HEK293 (cell line): ENCODE results near the gene ZNF410.

ENCODE experiments used
- CTCF ChIA-PET: fragments of 350-600 bp; formaldehyde crosslinking; extraction: SDS; loops from one replicate; lab custom pipeline; 2021; ENCODE audit warnings: antibody characterized with exemption; lab: Yijun Ruan, JAX
- POLR2A ChIA-PET: fragments of 300-600 bp; formaldehyde crosslinking; extraction: SDS; loops from one replicate; lab custom pipeline; 2020; ENCODE audit warnings: antibody characterized with exemption, inconsistent platforms; lab: Yijun Ruan, JAX
- H3K27ac ChIP-seq: fragments of 200-500 bp; sonication (Bioruptor generic); 2 replicates; pipeline ENCODE4 v1.5.1; 2014; ENCODE audit warnings: low read depth, low read length, control low read depth, inconsistent platforms; ENCODE audit errors: extremely low read depth
- H3K36me3 ChIP-seq, 2 experiments: fragments of 200-500 bp in 1 of 2; sonication (Bioruptor generic) in 1 of 2; 1 replicate in 1 of 2; 2 replicates in 1 of 2; pipeline ENCODE4 v1.5.1; 2014 to 2017; ENCODE audit warnings: inconsistent platforms in 2 of 2, low read length in 2 of 2; ENCODE audit not compliant: control insufficient read depth in 2 of 2, insufficient read depth in 1 of 2
- H3K4me1 ChIP-seq: fragments of 200-500 bp; sonication (Bioruptor generic); 2 replicates; pipeline ENCODE4 v1.5.1; 2014; ENCODE audit warnings: mild to moderate bottlenecking, low read length, inconsistent platforms; ENCODE audit not compliant: control insufficient read depth, insufficient read depth
- H3K4me3 ChIP-seq: 2 replicates; pipeline ENCODE4 v1.5.1; 2011; ENCODE audit warnings: low read depth, mild to moderate bottlenecking, control low read depth, low read length, moderate library complexity
- H3K9me3 ChIP-seq: fragments of 200-500 bp; sonication (Bioruptor generic); 2 replicates; pipeline ENCODE4 v1.5.1; 2014; ENCODE audit warnings: low read depth, low read length, inconsistent platforms; ENCODE audit not compliant: control insufficient read depth, insufficient read depth
- HOXA7 ChIP-seq: sonication (generic); formaldehyde crosslinking; IDR thresholded peaks from 2 replicates; pipeline ENCODE4 v1.8.1; 2022; ENCODE audit warnings: missing genetic modification reagents, borderline replicate concordance
- HOXD13 ChIP-seq: sonication (generic); formaldehyde crosslinking; IDR thresholded peaks from 2 replicates; pipeline ENCODE4 v1.8.0; 2022; ENCODE audit warnings: missing genetic modification reagents, borderline replicate concordance
- KLF9 ChIP-seq: fragments of 450-650 bp; formaldehyde crosslinking; IDR thresholded peaks from 2 replicates; pipeline ENCODE4 v1.5.1; 2016; ENCODE audit warnings: missing biosample characterization, missing genetic modification characterization, low read depth
- SCRT2 ChIP-seq: fragments of 450-650 bp; formaldehyde crosslinking; IDR thresholded peaks from 2 replicates; pipeline ENCODE4 v1.5.1; 2016; ENCODE audit warnings: missing biosample characterization, missing genetic modification characterization
- YY2 ChIP-seq: fragments of 450-650 bp; formaldehyde crosslinking; IDR thresholded peaks from 2 replicates; pipeline ENCODE4 v1.5.1; 2016; ENCODE audit warnings: missing biosample characterization, missing genetic modification characterization
- ZBTB48 ChIP-seq: fragments of 450-650 bp; formaldehyde crosslinking; IDR thresholded peaks from 2 replicates; pipeline ENCODE4 v1.5.1; 2016; ENCODE audit warnings: missing biosample characterization, missing genetic modification characterization
- ZFP3 ChIP-seq: fragments of 450-650 bp; formaldehyde crosslinking; IDR thresholded peaks from 2 replicates; pipeline ENCODE4 v1.5.1; 2016; ENCODE audit warnings: low read depth, missing biosample characterization, missing genetic modification characterization
- ZNF133 ChIP-seq: fragments of 450-650 bp; formaldehyde crosslinking; IDR thresholded peaks from 2 replicates; pipeline ENCODE4 v1.5.1; 2016; ENCODE audit warnings: missing biosample characterization, missing genetic modification characterization
- ZNF266 ChIP-seq: fragments of 450-650 bp; formaldehyde crosslinking; IDR thresholded peaks from 2 replicates; pipeline ENCODE4 v1.5.1; 2016; ENCODE audit warnings: missing biosample characterization, missing genetic modification characterization, low read depth
- ZNF274 ChIP-seq, 2 experiments: fragments of 200-500 bp in 1 of 2; fragments of 450-650 bp in 1 of 2; sonication (Bioruptor generic) in 1 of 2; formaldehyde crosslinking in 1 of 2; IDR thresholded peaks; 2 replicates each; pipeline versions ENCODE4 v1.5.1 to v1.6.1; 2014 to 2016; ENCODE audit warnings: borderline replicate concordance in 1 of 2, inconsistent platforms in 1 of 2, low read length in 1 of 2, missing biosample characterization in 1 of 2, missing genetic modification characterization in 1 of 2
- ZNF366 ChIP-seq: fragments of 450-650 bp; formaldehyde crosslinking; conservative IDR thresholded peaks from 2 replicates; pipeline ENCODE4 v1.5.1; 2016; ENCODE audit warnings: missing biosample characterization, missing genetic modification characterization
- ZNF398 ChIP-seq: fragments of 450-650 bp; formaldehyde crosslinking; IDR thresholded peaks from 2 replicates; pipeline ENCODE4 v1.5.1; 2017; ENCODE audit warnings: missing biosample characterization, missing genetic modification characterization
- ZNF530 ChIP-seq: fragments of 450-650 bp; formaldehyde crosslinking; IDR thresholded peaks from 2 replicates; pipeline ENCODE4 v1.5.1; 2016; ENCODE audit warnings: low read depth, missing biosample characterization, missing genetic modification characterization
- ZNF548 ChIP-seq: fragments of 450-650 bp; formaldehyde crosslinking; IDR thresholded peaks from 2 replicates; pipeline ENCODE4 v1.5.1; 2016; ENCODE audit warnings: missing biosample characterization, missing genetic modification characterization
- ZNF555 ChIP-seq: fragments of 450-650 bp; formaldehyde crosslinking; conservative IDR thresholded peaks from 2 replicates; pipeline ENCODE4 v1.5.1; 2017; ENCODE audit warnings: missing biosample characterization, mild to moderate bottlenecking, missing genetic modification characterization, inconsistent platforms
- ZNF580 ChIP-seq: fragments of 450-650 bp; formaldehyde crosslinking; IDR thresholded peaks from 2 replicates; pipeline ENCODE4 v1.5.1; 2016; ENCODE audit warnings: missing biosample characterization, missing genetic modification characterization
- ZNF585B ChIP-seq: fragments of 450-650 bp; formaldehyde crosslinking; IDR thresholded peaks from 2 replicates; pipeline ENCODE4 v1.5.1; 2016; ENCODE audit warnings: missing biosample characterization, missing genetic modification characterization
- ZNF629 ChIP-seq: fragments of 450-650 bp; formaldehyde crosslinking; IDR thresholded peaks from 2 replicates; pipeline ENCODE4 v1.5.1; 2017; ENCODE audit warnings: missing biosample characterization, missing genetic modification characterization
- ZNF658 ChIP-seq: fragments of 450-650 bp; formaldehyde crosslinking; IDR thresholded peaks from 2 replicates; pipeline ENCODE4; 2016; ENCODE audit warnings: missing biosample characterization, missing genetic modification characterization
- ZNF664 ChIP-seq: fragments of 450-650 bp; formaldehyde crosslinking; IDR thresholded peaks from 2 replicates; pipeline ENCODE4 v1.5.1; 2016; ENCODE audit warnings: missing biosample characterization, missing genetic modification characterization
- ZNF707 ChIP-seq: fragments of 450-650 bp; formaldehyde crosslinking; IDR thresholded peaks from 2 replicates; pipeline ENCODE4 v1.5.1; 2016; ENCODE audit warnings: missing biosample characterization, missing genetic modification characterization
- ZNF76 ChIP-seq: fragments of 450-650 bp; formaldehyde crosslinking; IDR thresholded peaks from 2 replicates; pipeline ENCODE4; 2016; ENCODE audit warnings: low read depth, missing biosample characterization, missing genetic modification characterization, borderline replicate concordance
- ZNF843 ChIP-seq: fragments of 450-650 bp; formaldehyde crosslinking; IDR thresholded peaks from 2 replicates; pipeline ENCODE4 v1.5.1; 2016; ENCODE audit warnings: missing biosample characterization, missing genetic modification characterization
- ZSCAN4 ChIP-seq: fragments of 450-650 bp; formaldehyde crosslinking; IDR thresholded peaks from 2 replicates; pipeline ENCODE4 v1.5.1; 2017; ENCODE audit warnings: missing biosample characterization, missing genetic modification characterization

ZNF410 gene

GRCh38 chr14:73935666-73936065 lies 49.0 kb downstream of the ZNF410 start:
- ChIA-PET CTCF (interaction anchor here (0.6 to 1.0 kb wide), 6 partner anchors 16 to 336 kb away, joined by 3 to 4 read pairs (median 3); no protein-coding TSS in a partner anchor), POLR2A (interaction anchor here (0.6 kb wide), 1 partner anchor 74 kb away, joined by 6 read pairs; no protein-coding TSS in a partner anchor)
- H3K36me3 ChIP-seq, result peaks cover 22 to 67% of the 10 kb centered on the region in 2 experiments

GRCh38 chr14:73936548-73936947 lies 49.9 kb downstream of the ZNF410 start:
- ChIA-PET POLR2A (no interaction called here), CTCF (interaction anchor here (0.8 to 1.0 kb wide), 2 partner anchors 21 to 111 kb away, joined by 3 to 4 read pairs; no protein-coding TSS in a partner anchor)
- no peaks in the 10 kb centered on the region for H3K4me1 ChIP-seq
- peaks cover 17 to 60% of the 10 kb centered on the region in 2 experiments for H3K36me3 ChIP-seq
- no peaks in the 10 kb centered on the region for H3K9me3 ChIP-seq
- H3K4me3 ChIP-seq, result no peak overlapping the region
- no peak overlapping the region for H3K27ac ChIP-seq
- TF ChIP-seq ZNF658 (tag by site-specific recombination) (no peak), ZNF366 (tag by site-specific recombination) (no peak), YY2 (no peak), ZNF398 (tag by site-specific recombination) (no peak), ZNF530 (no peak), ZNF629 (tag by site-specific recombination) (no peak), KLF9 (tag by site-specific recombination) (no peak), ZNF580 (no peak), ZNF555 (no peak), ZNF585B (tag by site-specific recombination) (no peak)

More at GRCh38 chr14:73935666-73936065, 49.0 kb downstream of the ZNF410 start:
- Histone ChIP-seq H3K9me3 (no peaks in the 10 kb centered on the region), H3K27ac (no peak overlapping the region), H3K4me3 (no peak overlapping the region), H3K4me1 (no peaks in the 10 kb centered on the region)
- TF ChIP-seq ZBTB48 (tag by site-specific recombination), result no peak
- no peak for TF ChIP-seq ZNF530
- TF ChIP-seq ZFP3 (tag by site-specific recombination), result no peak
- no peak for TF ChIP-seq ZNF76 (tag by site-specific recombination)
- no peak for TF ChIP-seq ZNF585B (tag by site-specific recombination)
- no peak for TF ChIP-seq ZNF707 (tag by site-specific recombination)

GRCh38 chr14:73937012-73937411 lies 50.4 kb downstream of the ZNF410 start:
- Histone ChIP-seq H3K4me3 (no peak overlapping the region), H3K4me1 (no peaks in the 10 kb centered on the region), H3K9me3 (no peaks in the 10 kb centered on the region), H3K36me3 (peaks cover 12 to 55% of the 10 kb centered on the region in 2 experiments), H3K27ac (no peak overlapping the region)
- CTCF ChIA-PET, result interaction anchor here (1.0 kb wide), 1 partner anchor 111 kb away, joined by 3 read pairs; no protein-coding TSS in a partner anchor
- POLR2A ChIA-PET, result no interaction called here
- TF ChIP-seq HOXD13 (CRISPR knock-in tag), result no peak
- TF ChIP-seq ZNF707 (tag by site-specific recombination), result no peak
- TF ChIP-seq KLF9 (tag by site-specific recombination), result no peak
- no peak for TF ChIP-seq ZNF133 (tag by site-specific recombination)
- no peak for TF ChIP-seq ZNF548 (tag by site-specific recombination)
- no peak for TF ChIP-seq ZNF658 (tag by site-specific recombination)
- no peak for TF ChIP-seq SCRT2 (tag by site-specific recombination)
- TF ChIP-seq ZFP3 (tag by site-specific recombination), result no peak
- TF ChIP-seq ZSCAN4 (tag by site-specific recombination), result no peak
- TF ChIP-seq ZNF664, result no peak
- no peak for TF ChIP-seq YY2
- TF ChIP-seq ZNF274 (IDR thresholded peaks at IDR 0.05; ENCODE audit: low read length), result no peak
- no peak for TF ChIP-seq ZNF274 (tag by site-specific recombination; IDR thresholded peaks at IDR 0.05; ENCODE audit: borderline replicate concordance)
- no peak for TF ChIP-seq ZNF843 (tag by site-specific recombination)
- TF ChIP-seq ZNF266 (tag by site-specific recombination), result no peak
- TF ChIP-seq HOXA7 (CRISPR knock-in tag), result no peak
